ENCODE data around the gene EPN3.
A peak's percentile ranks its signal among the peaks of the same experiment; 100 is the strongest.

Gene EPN3

GRCh38 chr17:50565402-50566350 lies 33.1 kb downstream of the EPN3 start:
- Mint-ChIP-seq H3K36me3 (ENCODE audit: low read depth) (no peaks in the 10 kb centered on the region), H3K27me3 (peaks cover 83% of the 10 kb centered on the region), H3K4me3 (no peak overlapping the region), H3K4me1 (ENCODE audit: low read depth) (peaks cover 25% of the 10 kb centered on the region), H3K27ac (peak overlapping the region; percentile 10), H3K9me3 (no peaks in the 10 kb centered on the region)
- intact Hi-C loops (cut with micrococcal nuclease), result no loop called here

GRCh38 chr17:50566886-50567285 lies 34.4 kb downstream of the EPN3 start:
- peaks cover 25% of the 10 kb centered on the region for H3K4me1 Mint-ChIP-seq (ENCODE audit: low read depth)
- intact Hi-C loops (cut with micrococcal nuclease), result no loop called here
- no peaks in the 10 kb centered on the region for H3K36me3 Mint-ChIP-seq (ENCODE audit: low read depth)
- H3K27me3 Mint-ChIP-seq, result peaks cover 85% of the 10 kb centered on the region
- H3K27ac Mint-ChIP-seq, result no peak overlapping the region
- H3K4me3 Mint-ChIP-seq, result no peak overlapping the region
- H3K9me3 Mint-ChIP-seq, result no peaks in the 10 kb centered on the region

GRCh38 chr17:50568659-50569058 lies 36.1 kb downstream of the EPN3 start:
- Mint-ChIP-seq H3K4me1 (ENCODE audit: low read depth) (peaks cover 19% of the 10 kb centered on the region), H3K27ac (no peak overlapping the region), H3K27me3 (peaks cover 74% of the 10 kb centered on the region), H3K4me3 (no peak overlapping the region), H3K36me3 (ENCODE audit: low read depth) (no peaks in the 10 kb centered on the region), H3K9me3 (no peaks in the 10 kb centered on the region)
- intact Hi-C loops (cut with micrococcal nuclease), result no loop called here

- peaks cover 21% of the 10 kb centered on the region for H3K4me1 Mint-ChIP-seq (ENCODE audit: low read depth)
- peaks cover 69% of the 10 kb centered on the region for H3K27me3 Mint-ChIP-seq
- intact Hi-C loops (cut with micrococcal nuclease), result no loop called here
- H3K27ac Mint-ChIP-seq, result no peak overlapping the region
- no peaks in the 10 kb centered on the region for H3K9me3 Mint-ChIP-seq
- no peak overlapping the region for H3K4me3 Mint-ChIP-seq
- H3K36me3 Mint-ChIP-seq (ENCODE audit: low read depth), result no peaks in the 10 kb centered on the region
These were observed 37.1 kb downstream of the EPN3 start for GRCh38 chr17:50569592-50569991.

- intact Hi-C loops (cut with micrococcal nuclease), result no loop called here
- peaks cover 67% of the 10 kb centered on the region for H3K27me3 Mint-ChIP-seq
These were observed 37.5 kb downstream of the EPN3 start for GRCh38 chr17:50570032-50570431.

GRCh38 chr17:50570528-50570927 lies 38.0 kb downstream of the EPN3 start:
- Mint-ChIP-seq H3K36me3 (ENCODE audit: low read depth) (no peaks in the 10 kb centered on the region), H3K27ac (no peak overlapping the region), H3K27me3 (peaks cover 62% of the 10 kb centered on the region), H3K4me1 (ENCODE audit: low read depth) (peaks cover 11% of the 10 kb centered on the region), H3K9me3 (no peaks in the 10 kb centered on the region), H3K4me3 (no peak overlapping the region)
- intact Hi-C loops (cut with micrococcal nuclease), result no loop called here

More at GRCh38 chr17:50570032-50570431, 37.5 kb downstream of the EPN3 start:
- H3K4me1 Mint-ChIP-seq (ENCODE audit: low read depth), result peaks cover 16% of the 10 kb centered on the region
- no peaks in the 10 kb centered on the region for H3K9me3 Mint-ChIP-seq
- H3K27ac Mint-ChIP-seq, result no peak overlapping the region
- no peaks in the 10 kb centered on the region for H3K36me3 Mint-ChIP-seq (ENCODE audit: low read depth)
- no peak overlapping the region for H3K4me3 Mint-ChIP-seq

- Mint-ChIP-seq H3K4me1 (ENCODE audit: low read depth) (peaks cover 9% of the 10 kb centered on the region), H3K36me3 (ENCODE audit: low read depth) (no peaks in the 10 kb centered on the region), H3K27me3 (peaks cover 57% of the 10 kb centered on the region), H3K27ac (no peak overlapping the region), H3K9me3 (no peaks in the 10 kb centered on the region), H3K4me3 (no peak overlapping the region)
- intact Hi-C loops (cut with micrococcal nuclease), result no loop called here
These were observed 39.1 kb downstream of the EPN3 start for GRCh38 chr17:50571681-50572080.

GRCh38 chr17:50572541-50572940 lies 40.0 kb downstream of the EPN3 start:
- H3K27me3 Mint-ChIP-seq, result peaks cover 54% of the 10 kb centered on the region
- H3K27ac Mint-ChIP-seq, result no peak overlapping the region
- H3K36me3 Mint-ChIP-seq (ENCODE audit: low read depth), result no peaks in the 10 kb centered on the region

GRCh38 chr17:50573866-50574611 lies 41.5 kb downstream of the EPN3 start:
- no peak overlapping the region for H3K27ac Mint-ChIP-seq
- no peaks in the 10 kb centered on the region for H3K9me3 Mint-ChIP-seq
- H3K27me3 Mint-ChIP-seq, result peaks cover 59% of the 10 kb centered on the region
- peaks cover 4% of the 10 kb centered on the region for H3K4me1 Mint-ChIP-seq (ENCODE audit: low read depth)
- H3K4me3 Mint-ChIP-seq, result no peak overlapping the region
- no peaks in the 10 kb centered on the region for H3K36me3 Mint-ChIP-seq (ENCODE audit: low read depth)
- intact Hi-C loops (cut with micrococcal nuclease), result no loop called here

More at GRCh38 chr17:50572541-50572940, 40.0 kb downstream of the EPN3 start:
- intact Hi-C loops (cut with micrococcal nuclease), result no loop called here
- H3K9me3 Mint-ChIP-seq, result no peaks in the 10 kb centered on the region
- H3K4me1 Mint-ChIP-seq (ENCODE audit: low read depth), result peaks cover 9% of the 10 kb centered on the region
- H3K4me3 Mint-ChIP-seq, result no peak overlapping the region

GRCh38 chr17:50575581-50576210 lies 43.2 kb downstream of the EPN3 start:
- Mint-ChIP-seq H3K27ac (no peak overlapping the region), H3K4me3 (no peak overlapping the region), H3K4me1 (ENCODE audit: low read depth) (peaks cover 4% of the 10 kb centered on the region), H3K36me3 (ENCODE audit: low read depth) (no peaks in the 10 kb centered on the region), H3K27me3 (peaks cover 56% of the 10 kb centered on the region), H3K9me3 (no peaks in the 10 kb centered on the region)
- intact Hi-C loops (cut with micrococcal nuclease), result no loop called here

- no peaks in the 10 kb centered on the region for H3K9me3 Mint-ChIP-seq
- peaks cover 4% of the 10 kb centered on the region for H3K4me1 Mint-ChIP-seq (ENCODE audit: low read depth)
- intact Hi-C loops (cut with micrococcal nuclease), result no loop called here
- H3K36me3 Mint-ChIP-seq (ENCODE audit: low read depth), result no peaks in the 10 kb centered on the region
- no peak overlapping the region for H3K4me3 Mint-ChIP-seq
- H3K27me3 Mint-ChIP-seq, result peaks cover 56% of the 10 kb centered on the region
- H3K27ac Mint-ChIP-seq, result no peak overlapping the region
These were observed 44.3 kb downstream of the EPN3 start for GRCh38 chr17:50576864-50577263.

GRCh38 chr17:50577451-50577954 lies 45.0 kb downstream of the EPN3 start:
- peaks cover 56% of the 10 kb centered on the region for H3K27me3 Mint-ChIP-seq
- H3K27ac Mint-ChIP-seq, result no peak overlapping the region
- no peaks in the 10 kb centered on the region for H3K36me3 Mint-ChIP-seq (ENCODE audit: low read depth)
- H3K4me3 Mint-ChIP-seq, result no peak overlapping the region
- H3K4me1 Mint-ChIP-seq (ENCODE audit: low read depth), result peaks cover 4% of the 10 kb centered on the region
- H3K9me3 Mint-ChIP-seq, result no peaks in the 10 kb centered on the region
- intact Hi-C loops (cut with micrococcal nuclease), result no loop called here

GRCh38 chr17:50578173-50578572 lies 45.6 kb downstream of the EPN3 start:
- Mint-ChIP-seq H3K27ac (no peak overlapping the region), H3K36me3 (ENCODE audit: low read depth) (no peaks in the 10 kb centered on the region), H3K4me3 (no peak overlapping the region), H3K4me1 (ENCODE audit: low read depth) (peaks cover 4% of the 10 kb centered on the region), H3K27me3 (peaks cover 62% of the 10 kb centered on the region), H3K9me3 (no peaks in the 10 kb centered on the region)
- intact Hi-C loops (cut with micrococcal nuclease), result no loop called here

- no peak overlapping the region for H3K4me3 Mint-ChIP-seq
- no peak overlapping the region for H3K27ac Mint-ChIP-seq
- H3K36me3 Mint-ChIP-seq (ENCODE audit: low read depth), result no peaks in the 10 kb centered on the region
- no peaks in the 10 kb centered on the region for H3K4me1 Mint-ChIP-seq (ENCODE audit: low read depth)
- H3K9me3 Mint-ChIP-seq, result no peaks in the 10 kb centered on the region
- peaks cover 70% of the 10 kb centered on the region for H3K27me3 Mint-ChIP-seq
- intact Hi-C loops (cut with micrococcal nuclease), result no loop called here
These were observed 46.9 kb downstream of the EPN3 start for GRCh38 chr17:50579399-50579798.

Data from dendritic cell treated with granulocyte-macrophage colony-stimulating factor and Interleukin-4, amounts not matched to agents 40 ng/mL and 50 ng/mL, for 4 days (primary cell).